Immature natural killer cell (primary cell): ENCODE measurements around the gene BTBD2. TPM values are rescaled to one million over a fixed set of nuclear protein-coding genes. Genes with fewer than 3 reads are reported as not detected.

Experiments used
- DNase-seq, 3 donors: peaks; one replicate each; pipeline ENCODE4 v3.0.0; 2022; ENCODE audit warnings: mixed read lengths in 1 of 3
- H3K27ac Mint-ChIP-seq, 6 donors: one replicate each; pipeline ENCODE4 v1.8.0; 2020; ENCODE audit warnings: mixed read lengths in 6 of 6, mild to moderate bottlenecking in 5 of 6, inconsistent platforms in 4 of 6, moderate library complexity in 3 of 6
- H3K27me3 Mint-ChIP-seq, 3 donors: one replicate each; pipeline ENCODE4 v1.8.0; 2020 to 2021; ENCODE audit warnings: low read depth in 3 of 3, mild to moderate bottlenecking in 3 of 3, mixed read lengths in 3 of 3, moderate library complexity in 3 of 3, inconsistent platforms in 1 of 3
- H3K36me3 Mint-ChIP-seq, 3 donors: one replicate each; pipeline ENCODE4 v1.8.0; 2020; ENCODE audit warnings: mixed read lengths in 3 of 3, inconsistent platforms in 2 of 3, mild to moderate bottlenecking in 2 of 3
- H3K4me1 Mint-ChIP-seq, 2 donors: one replicate each; pipeline ENCODE4 v1.8.0; 2020; ENCODE audit warnings: inconsistent platforms in 2 of 2, mild to moderate bottlenecking in 2 of 2, mixed read lengths in 2 of 2, moderate library complexity in 1 of 2
- H3K4me3 Mint-ChIP-seq, 5 donors: one replicate each; pipeline ENCODE4 v1.8.0; 2020; ENCODE audit warnings: mild to moderate bottlenecking in 5 of 5, mixed read lengths in 5 of 5, inconsistent platforms in 3 of 5, moderate library complexity in 3 of 5
- H3K9me3 Mint-ChIP-seq, 6 donors: one replicate each; pipeline ENCODE4 v1.8.0; 2020; ENCODE audit warnings: mild to moderate bottlenecking in 6 of 6, mixed read lengths in 6 of 6, inconsistent platforms in 4 of 6, moderate library complexity in 3 of 6
- polyA plus RNA-seq, 3 donors: library from polyadenylated mRNA; unstranded; fragments of 300-500 nt; fragmentation: Illumina TruSeq; gene quantifications; one replicate each; pipeline ENCODE4 v1.2.3, GENCODE V29; 2021

BTBD2 gene
- polyA plus RNA-seq, 3 donors from 2014 or later: 2.6 to 4.4 (median 3.6) TPM

- Mint-ChIP-seq H3K36me3 (no peaks in the 10 kb centered on the region), H3K9me3 (no peaks in the 10 kb centered on the region), H3K4me1 (peaks cover 6% of the 10 kb centered on the region in 2 donors), H3K27ac (no peak overlapping the region), H3K27me3 (peaks cover 0 to 2% (median 0%) of the 10 kb centered on the region in 3 donors), H3K4me3 (no peak overlapping the region)
- no peak for DNase-seq
Measured at GRCh38 chr19:2027361-2027760, 11.8 kb upstream of the BTBD2 start.

- Mint-ChIP-seq H3K27ac (no peak overlapping the region), H3K27me3 (peaks cover 0 to 1% (median under 1%) of the 10 kb centered on the region in 3 donors), H3K36me3 (no peaks in the 10 kb centered on the region), H3K9me3 (no peaks in the 10 kb centered on the region), H3K4me1 (peaks cover under 1% of the 10 kb centered on the region in 2 donors), H3K4me3 (no peak overlapping the region)
- DNase-seq: no peak
Measured at GRCh38 chr19:2026770-2027169, 11.3 kb upstream of the BTBD2 start.

GRCh38 chr19:2022289-2022688 is 6.8 kb upstream of the BTBD2 start:
- H3K4me3 Mint-ChIP-seq: no peak overlapping the region
- H3K36me3 Mint-ChIP-seq: no peaks in the 10 kb centered on the region
- peaks cover 0 to 4% of the 10 kb centered on the region in 2 donors for H3K4me1 Mint-ChIP-seq
- peak overlapping the region in 1 of 6 donors; percentile 49 for H3K27ac Mint-ChIP-seq
- no peak for DNase-seq
- H3K9me3 Mint-ChIP-seq: no peaks in the 10 kb centered on the region
- peaks cover 1 to 5% (median 1%) of the 10 kb centered on the region in 3 donors for H3K27me3 Mint-ChIP-seq

- H3K4me1 Mint-ChIP-seq: peaks cover 0 to 6% of the 10 kb centered on the region in 2 donors
- DNase-seq: no peak
- no peaks in the 10 kb centered on the region for H3K36me3 Mint-ChIP-seq
- H3K27me3 Mint-ChIP-seq: peaks cover 1 to 5% (median 1%) of the 10 kb centered on the region in 3 donors
- no peaks in the 10 kb centered on the region for H3K9me3 Mint-ChIP-seq
- H3K4me3 Mint-ChIP-seq: no peak overlapping the region
- no peak overlapping the region for H3K27ac Mint-ChIP-seq
Measured at GRCh38 chr19:2021453-2022140, 6.1 kb upstream of the BTBD2 start.

GRCh38 chr19:2018752-2019151 is 3.2 kb upstream of the BTBD2 start:
- Mint-ChIP-seq H3K9me3 (no peaks in the 10 kb centered on the region), H3K4me3 (no peak overlapping the region), H3K36me3 (no peaks in the 10 kb centered on the region), H3K27ac (no peak overlapping the region), H3K4me1 (peaks cover 7 to 13% of the 10 kb centered on the region in 2 donors), H3K27me3 (peaks cover 1 to 5% (median 1%) of the 10 kb centered on the region in 3 donors)
- DNase-seq: no peak

GRCh38 chr19:2016041-2016807 is 710 bp upstream of the BTBD2 start:
- Mint-ChIP-seq H3K4me1 (peaks cover 17 to 19% of the 10 kb centered on the region in 2 donors), H3K27me3 (peaks cover 0 to 5% (median 0%) of the 10 kb centered on the region in 3 donors), H3K36me3 (no peaks in the 10 kb centered on the region), H3K4me3 (peak overlapping the region; percentile 52 to 71 (median 66)), H3K9me3 (no peaks in the 10 kb centered on the region), H3K27ac (peak overlapping the region in 4 of 6 donors; percentile 39 to 73 (median 55))
- DNase-seq: peak; percentile 22 to 53 (median 52)

- H3K36me3 Mint-ChIP-seq: no peaks in the 10 kb centered on the region
- peak overlapping the region in 3 of 6 donors; percentile 20 to 58 (median 46) for H3K27ac Mint-ChIP-seq
- peak overlapping the region; percentile 35 to 73 (median 65) for H3K4me3 Mint-ChIP-seq
- DNase-seq: peak; percentile 23 to 28 (median 27)
- H3K4me1 Mint-ChIP-seq: peaks cover 17 to 19% of the 10 kb centered on the region in 2 donors
- peaks cover 0 to 5% (median 0%) of the 10 kb centered on the region in 3 donors for H3K27me3 Mint-ChIP-seq
- no peaks in the 10 kb centered on the region for H3K9me3 Mint-ChIP-seq
Measured at GRCh38 chr19:2014731-2015607, 545 bp downstream of the BTBD2 start.

- Mint-ChIP-seq H3K36me3 (no peaks in the 10 kb centered on the region), H3K9me3 (no peaks in the 10 kb centered on the region), H3K27me3 (no peaks in the 10 kb centered on the region), H3K4me3 (peak overlapping the region in 2 of 5 donors; percentile 21 to 65), H3K4me1 (peaks cover 15 to 17% of the 10 kb centered on the region in 2 donors), H3K27ac (peak overlapping the region in 1 of 6 donors; percentile 12)
- DNase-seq: no peak
Measured at GRCh38 chr19:2014131-2014571, 1.4 kb downstream of the BTBD2 start.

- no peaks in the 10 kb centered on the region for H3K36me3 Mint-ChIP-seq
- no peaks in the 10 kb centered on the region for H3K27me3 Mint-ChIP-seq
- no peaks in the 10 kb centered on the region for H3K9me3 Mint-ChIP-seq
- peak overlapping the region in 1 of 6 donors; percentile 21 for H3K27ac Mint-ChIP-seq
- peak overlapping the region in 1 of 5 donors; percentile 15 for H3K4me3 Mint-ChIP-seq
- H3K4me1 Mint-ChIP-seq: peaks cover 15 to 17% of the 10 kb centered on the region in 2 donors
- DNase-seq: no peak
Measured at GRCh38 chr19:2013683-2013961, 1.9 kb downstream of the BTBD2 start.

DNA sequence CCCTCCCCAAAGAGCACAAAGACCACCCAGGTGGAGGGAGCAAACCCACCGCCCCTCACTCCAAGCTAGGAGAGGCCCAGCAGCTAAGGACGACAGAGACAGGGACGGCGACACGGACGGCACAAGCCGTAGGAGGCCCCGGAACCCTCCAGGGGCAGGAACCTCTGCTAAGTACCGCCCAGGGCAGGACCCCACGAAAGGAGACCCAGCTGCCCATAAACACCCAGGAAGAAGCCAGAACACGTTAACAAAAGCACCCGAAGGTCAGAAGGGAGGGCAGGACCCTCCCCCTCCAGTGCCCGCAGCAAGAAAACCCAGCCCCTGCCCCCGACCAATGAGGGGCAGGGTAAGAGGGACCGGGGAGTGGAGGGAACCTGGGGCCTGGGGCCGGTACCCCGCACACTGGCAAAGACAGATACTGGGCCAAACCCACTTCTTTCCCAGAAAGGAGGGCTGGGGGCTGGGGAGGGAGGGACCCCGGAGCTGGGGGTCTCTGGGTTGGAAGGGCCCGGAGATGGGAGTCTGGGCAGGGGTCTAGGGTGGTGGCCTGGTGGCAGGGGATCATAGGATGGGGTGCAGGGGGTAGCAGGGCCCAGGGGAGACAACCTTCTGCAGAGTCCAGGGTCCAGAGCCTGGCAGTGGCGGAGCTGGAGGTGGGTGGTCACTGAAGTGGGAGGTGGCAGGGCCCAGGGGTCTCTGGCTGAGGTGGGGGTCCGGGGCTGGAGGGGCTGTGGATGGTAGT is 2.4 kb downstream of the BTBD2 start:
- H3K36me3 Mint-ChIP-seq: no peaks in the 10 kb centered on the region
- H3K27ac Mint-ChIP-seq: peak overlapping the region in 2 of 6 donors; percentile 19 to 26
- no peaks in the 10 kb centered on the region for H3K9me3 Mint-ChIP-seq
- H3K27me3 Mint-ChIP-seq: no peaks in the 10 kb centered on the region
- peaks cover 15 to 17% of the 10 kb centered on the region in 2 donors for H3K4me1 Mint-ChIP-seq
- DNase-seq: no peak
- H3K4me3 Mint-ChIP-seq: peak overlapping the region in 4 of 5 donors; percentile 41 to 57 (median 52)

GRCh38 chr19:2011169-2011568 is 4.3 kb downstream of the BTBD2 start:
- Mint-ChIP-seq H3K27ac (peak overlapping the region in 3 of 6 donors; percentile 22 to 53 (median 49)), H3K27me3 (no peaks in the 10 kb centered on the region), H3K9me3 (no peaks in the 10 kb centered on the region), H3K4me1 (peaks cover 12 to 27% of the 10 kb centered on the region in 2 donors), H3K4me3 (no peak overlapping the region), H3K36me3 (no peaks in the 10 kb centered on the region)
- no peak for DNase-seq

DNA sequence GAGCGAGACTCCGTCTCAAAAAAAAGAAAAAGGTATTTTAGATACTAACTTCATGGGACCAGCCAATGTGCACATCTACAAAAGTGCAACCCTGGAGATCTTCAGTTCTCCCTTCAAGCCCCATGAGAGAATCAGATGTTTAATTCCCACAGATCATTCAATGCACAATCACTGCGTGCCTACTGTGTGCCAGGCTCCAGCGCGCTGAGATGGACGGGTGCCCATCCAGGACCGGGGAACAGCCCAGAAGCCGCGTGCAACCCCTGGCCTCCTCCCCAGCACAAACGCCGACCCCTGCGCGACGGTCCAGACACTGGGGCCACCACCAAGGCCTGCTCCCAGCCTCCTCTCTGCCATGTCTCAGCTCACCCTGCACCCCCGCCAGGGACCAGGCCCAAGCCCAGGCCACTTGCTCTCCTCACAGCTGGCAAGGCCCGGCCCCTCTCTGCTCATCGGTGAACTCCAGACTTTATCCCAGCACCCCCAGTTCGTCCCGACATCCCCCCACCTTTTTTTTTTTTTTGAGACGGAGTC is 5.3 kb downstream of the BTBD2 start:
- Mint-ChIP-seq H3K27ac (peak overlapping the region in 1 of 6 donors; percentile 49), H3K4me3 (no peak overlapping the region), H3K27me3 (no peaks in the 10 kb centered on the region), H3K4me1 (peaks cover 10 to 26% of the 10 kb centered on the region in 2 donors), H3K36me3 (no peaks in the 10 kb centered on the region), H3K9me3 (no peaks in the 10 kb centered on the region)
- no peak for DNase-seq

GRCh38 chr19:2003874-2004273 is 11.6 kb downstream of the BTBD2 start:
- DNase-seq: no peak
- no peak overlapping the region for H3K4me3 Mint-ChIP-seq
- peaks cover 0 to 5% (median 0%) of the 10 kb centered on the region in 3 donors for H3K27me3 Mint-ChIP-seq
- peaks cover 3 to 16% of the 10 kb centered on the region in 2 donors for H3K4me1 Mint-ChIP-seq
- H3K36me3 Mint-ChIP-seq: peaks cover 0 to 8% (median 3%) of the 10 kb centered on the region in 3 donors
- H3K9me3 Mint-ChIP-seq: no peaks in the 10 kb centered on the region
- H3K27ac Mint-ChIP-seq: no peak overlapping the region
